ENCODE measurements around the gene MVK.

Gene MVK

GRCh38 chr12:109611223-109611622 is 37.6 kb downstream of the MVK start:
- no peak for DNase-seq

- no peak for DNase-seq
Measured at GRCh38 chr12:109612003-109612402, 38.4 kb downstream of the MVK start.

- DNase-seq, result no peak
Measured at GRCh38 chr12:109612975-109613502, 39.4 kb downstream of the MVK start.

GRCh38 chr12:109613649-109614455 is 40.3 kb downstream of the MVK start:
- no peak for DNase-seq

- no peak for DNase-seq
Measured at GRCh38 chr12:109615556-109616229, 42.1 kb downstream of the MVK start.

- DNase-seq, result no peak
Measured at GRCh38 chr12:109617491-109617890, 43.9 kb downstream of the MVK start.

GRCh38 chr12:109618082-109618481 is 44.5 kb downstream of the MVK start:
- DNase-seq, result no peak

- no peak for DNase-seq
Measured at GRCh38 chr12:109619002-109619604, 45.5 kb downstream of the MVK start.

- DNase-seq, result no peak
Measured at GRCh38 chr12:109621211-109621694, 47.7 kb downstream of the MVK start.

- no peak for DNase-seq
Measured at GRCh38 chr12:109621901-109622364, 48.3 kb downstream of the MVK start.

- DNase-seq, result no peak
Measured at GRCh38 chr12:109624467-109624866, 50.9 kb downstream of the MVK start.

- DNase-seq, result no peak
Measured at GRCh38 chr12:109625131-109625559, 51.6 kb downstream of the MVK start.

- DNase-seq, result no peak
Measured at GRCh38 chr12:109625749-109626377, 52.3 kb downstream of the MVK start.

- DNase-seq, result no peak
Measured at GRCh38 chr12:109626378-109627115, 53.0 kb downstream of the MVK start.

- DNase-seq, result no peak
Measured at GRCh38 chr12:109627633-109628032, 54.0 kb downstream of the MVK start.

- no peak for DNase-seq
Measured at GRCh38 chr12:109630107-109630506, 56.5 kb downstream of the MVK start.

- no peak for DNase-seq
Measured at GRCh38 chr12:109630815-109631214, 57.2 kb downstream of the MVK start.

- DNase-seq, result no peak
Measured at GRCh38 chr12:109631302-109631701, 57.7 kb downstream of the MVK start.

- no peak for DNase-seq
Measured at GRCh38 chr12:109631751-109632150, 58.2 kb downstream of the MVK start.

- no peak for DNase-seq
Measured at GRCh38 chr12:109632342-109632741, 58.7 kb downstream of the MVK start.

GRCh38 chr12:109635717-109636116 is 62.1 kb downstream of the MVK start:
- no peak for DNase-seq

- no peak for DNase-seq
Measured at GRCh38 chr12:109637348-109637747, 63.8 kb downstream of the MVK start.
